NCI-H510A treated with DMSO at 0.1 percent for 48 hours (cell line): ENCODE data around the gene IL23A.
"Not testable (repeated sequence)": the region's sequence is repeated elsewhere in the genome, so short reads cannot be mapped to it uniquely, and the experiment has no call there.

ENCODE experiments used
- DNase-seq: peaks from one replicate; lab custom pipeline; 2025; lab: John Stamatoyannopoulos, UW

Gene IL23A

DNA sequence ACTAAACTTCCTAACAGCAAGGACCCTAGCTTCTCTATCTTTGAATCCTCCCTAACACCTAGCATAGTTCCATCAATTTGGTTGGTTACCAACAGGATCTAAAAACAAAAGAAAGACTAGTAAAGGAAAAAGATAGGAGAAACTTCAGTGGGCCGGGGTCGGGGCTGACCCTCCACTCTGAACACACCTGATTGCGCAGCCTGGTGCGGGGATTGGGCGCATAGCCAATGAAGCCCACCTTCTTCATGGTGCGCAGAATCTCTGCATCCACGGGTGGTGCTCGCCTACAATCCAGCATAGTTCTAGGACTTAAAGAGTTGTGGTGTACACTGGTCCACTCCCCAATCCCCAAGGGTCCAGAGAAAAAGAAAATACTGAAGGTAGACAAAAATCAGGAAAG is 12.6 kb upstream of the IL23A start:
- no peak for DNase-seq

GRCh38 chr12:56326533-56326932 is 12.2 kb upstream of the IL23A start:
- DNase-seq, result no peak

DNA sequence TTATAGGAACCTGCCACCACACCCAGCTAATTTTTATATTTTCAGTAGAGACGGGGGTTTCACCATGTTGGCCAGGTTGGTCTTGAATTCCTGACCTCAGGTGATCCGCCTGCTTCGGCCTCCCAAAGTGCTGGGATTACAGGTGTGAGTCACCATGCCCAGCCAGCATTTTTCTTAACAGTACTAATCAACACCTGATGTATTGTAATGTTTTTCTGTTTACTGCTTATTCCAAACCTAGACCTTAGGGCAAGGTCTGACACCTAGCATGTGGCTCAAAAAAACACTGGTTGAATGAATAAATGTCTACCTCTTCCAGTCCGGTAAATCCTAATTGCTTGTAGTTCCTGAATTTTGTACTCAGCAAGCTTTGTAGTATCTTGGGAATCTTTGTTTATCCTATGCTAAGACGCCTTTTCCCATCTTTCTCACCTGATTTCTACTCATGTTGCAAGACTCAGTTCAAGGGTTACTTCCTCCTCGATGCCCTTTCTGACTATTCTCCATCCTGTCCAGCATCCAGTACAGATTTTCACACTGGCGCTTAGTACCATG is 7.7 kb upstream of the IL23A start:
- no peak for DNase-seq

DNA sequence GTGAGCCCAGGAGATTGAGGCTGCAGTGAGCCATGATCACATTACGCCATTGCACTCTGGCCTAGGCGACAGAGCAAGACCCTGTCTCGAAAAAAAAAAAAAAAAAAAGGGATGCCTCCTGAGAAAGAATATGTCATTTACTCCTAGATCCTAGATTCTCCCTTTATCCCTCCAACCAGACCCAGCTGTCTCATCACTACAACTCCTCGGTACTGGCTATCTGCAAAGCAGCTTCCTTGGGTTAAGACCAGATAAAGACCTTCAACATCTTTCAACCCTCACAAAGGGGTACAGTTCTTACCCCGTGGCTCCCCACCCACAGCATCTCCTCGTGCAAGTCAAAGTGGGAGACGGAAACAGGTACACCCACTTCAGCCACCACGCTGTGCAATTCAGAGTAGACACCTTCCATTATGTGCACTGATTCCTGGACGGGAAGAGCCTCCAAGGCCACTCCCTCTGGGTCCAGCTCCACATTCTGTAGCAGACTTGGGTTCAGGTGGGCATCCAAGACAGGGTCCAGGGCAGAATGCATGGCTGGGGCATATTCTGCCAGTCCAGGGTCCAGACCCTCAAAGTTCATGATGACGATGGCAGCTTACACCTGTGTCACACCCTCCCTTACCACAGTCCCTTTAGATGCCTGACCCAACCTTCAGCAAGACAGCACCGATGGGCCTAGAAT is 6.0 kb upstream of the IL23A start:
- no peak for DNase-seq

- DNase-seq, result no peak
Measured at GRCh38 chr12:56333197-56333678, 5.4 kb upstream of the IL23A start.

GRCh38 chr12:56333679-56334489 is 4.8 kb upstream of the IL23A start, which contains the start of gene PAN2:
TSS of gene PAN2 (minus strand) at chr12:56334000. CDS start at chr12:56333094, 906 bp downstream.
- peak; percentile 98 for DNase-seq

DNA sequence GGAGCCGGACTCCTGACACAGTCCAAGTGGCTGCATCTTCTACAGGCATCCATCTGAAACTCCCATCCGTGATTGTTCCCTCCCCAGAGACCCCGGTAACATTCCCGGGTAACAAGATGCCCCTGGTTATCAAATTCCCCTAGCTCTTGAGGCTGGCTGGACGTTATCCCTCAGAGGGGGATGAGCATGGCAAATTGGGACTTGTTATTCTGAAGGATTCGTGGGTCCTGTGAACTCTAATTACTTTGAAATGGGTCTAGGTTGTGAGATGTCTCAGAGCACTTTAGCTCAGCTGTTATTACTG is 4.2 kb upstream of the IL23A start:
- DNase-seq, result no peak

DNA sequence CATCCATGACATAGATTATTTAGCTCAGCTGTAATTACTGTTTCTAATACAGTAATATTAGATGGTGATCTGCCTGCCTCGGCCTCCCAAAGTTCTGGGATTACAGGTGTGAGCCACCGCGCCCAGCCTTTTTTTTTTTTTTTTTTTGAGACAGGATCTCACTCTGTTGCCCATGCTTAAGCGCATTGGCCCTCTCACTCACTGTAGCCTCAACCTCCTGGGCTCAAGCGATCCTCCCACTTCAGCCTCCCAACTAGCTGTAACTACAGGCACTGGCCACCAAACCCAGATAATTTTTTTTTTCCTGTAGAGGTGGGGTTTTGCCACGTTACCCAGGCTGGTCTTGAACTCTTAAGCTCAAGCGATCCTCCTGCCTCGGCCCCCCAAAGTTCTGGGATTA is 3.2 kb upstream of the IL23A start:
- DNase-seq, result not testable (repeated sequence)

DNA sequence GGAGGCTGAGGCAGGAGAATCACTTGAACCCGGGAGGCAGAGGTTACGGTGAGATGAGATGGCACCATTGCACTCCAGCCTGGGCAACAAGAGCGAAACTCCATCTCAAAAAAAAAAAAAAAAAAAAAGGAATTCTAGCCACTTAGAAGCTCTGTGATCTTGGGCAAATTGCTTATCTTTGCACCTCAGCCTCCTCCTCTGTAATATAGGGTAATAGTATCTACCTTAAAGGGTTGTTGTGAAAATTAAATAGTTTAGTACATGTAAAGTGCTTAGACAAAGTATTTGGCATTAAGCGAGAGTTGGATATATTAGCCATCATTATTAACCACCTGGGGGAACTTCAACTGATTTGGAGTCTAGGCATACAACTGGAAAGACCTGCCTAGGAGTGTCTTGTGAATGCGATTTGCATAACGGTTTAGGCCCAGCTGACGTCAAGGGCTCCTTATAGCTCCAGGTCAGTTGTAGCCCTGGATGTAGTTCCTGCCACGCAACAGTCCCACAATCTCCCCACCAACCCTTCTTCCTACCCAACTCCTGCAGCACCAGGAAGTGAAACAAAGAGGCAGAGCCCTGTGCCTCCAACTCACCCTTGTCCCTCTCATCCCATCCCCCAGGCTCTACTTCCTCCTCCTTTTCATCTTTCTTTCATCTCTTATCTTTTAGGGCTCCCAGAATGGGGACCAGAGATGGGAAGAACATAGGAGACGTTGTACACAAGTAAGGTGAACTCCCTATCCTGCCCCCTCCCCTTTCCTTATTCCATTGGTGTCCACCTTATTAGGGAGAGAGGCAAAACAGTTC is 2.1 kb upstream of the IL23A start:
- DNase-seq, result no peak

DNA sequence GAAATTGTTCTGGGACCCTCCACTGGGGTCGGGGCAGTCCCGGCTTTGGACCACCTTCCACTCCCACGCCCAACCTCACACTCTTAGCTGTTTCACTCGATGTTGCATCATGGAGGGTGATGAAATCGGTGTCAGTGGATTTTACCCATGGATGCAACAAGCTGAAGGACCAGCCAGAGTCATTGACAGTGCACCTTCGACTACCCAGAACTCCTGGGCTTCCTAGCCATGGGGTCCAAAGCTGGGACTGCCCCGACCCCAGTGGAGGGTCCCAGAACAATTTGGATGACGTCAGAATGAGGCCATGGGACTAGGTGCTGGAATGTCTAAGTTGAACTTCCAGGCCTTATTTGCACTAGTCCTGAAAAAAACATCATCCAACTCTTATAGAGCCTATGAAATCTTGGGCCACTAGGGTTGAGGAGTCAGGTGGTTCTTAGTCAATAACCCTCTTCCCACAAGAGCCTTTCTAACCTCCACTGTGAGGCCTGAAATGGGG is 882 bp upstream of the IL23A start:
- no peak for DNase-seq

- DNase-seq, result no peak
Measured at GRCh38 chr12:56339158-56339422, 406 bp downstream of the IL23A start.

DNA sequence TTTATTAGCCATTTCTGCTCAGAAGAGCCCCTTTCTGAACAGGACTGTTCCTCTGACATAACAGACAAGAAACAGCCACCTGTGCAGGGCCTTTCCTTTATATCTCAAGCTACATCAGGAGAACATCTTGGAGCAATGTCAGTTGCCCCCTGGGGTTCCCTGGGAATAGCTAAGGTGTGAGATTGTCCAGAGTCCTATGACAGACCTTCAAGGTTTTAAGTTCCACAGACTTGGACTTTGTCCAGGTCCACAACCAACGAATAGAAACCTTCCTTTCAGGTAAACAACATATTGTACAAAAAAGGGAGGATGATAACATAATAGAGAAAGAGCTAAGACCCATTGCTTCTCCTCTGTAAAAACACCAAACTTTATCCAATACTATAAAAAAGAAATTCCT is 2.9 kb downstream of the IL23A start:
- DNase-seq, result no peak

- not testable (repeated sequence) for DNase-seq
Measured at GRCh38 chr12:56342290-56342689, 3.6 kb downstream of the IL23A start.

GRCh38 chr12:56346675-56347074 is 8.0 kb downstream of the IL23A start:
- DNase-seq, result no peak

DNA sequence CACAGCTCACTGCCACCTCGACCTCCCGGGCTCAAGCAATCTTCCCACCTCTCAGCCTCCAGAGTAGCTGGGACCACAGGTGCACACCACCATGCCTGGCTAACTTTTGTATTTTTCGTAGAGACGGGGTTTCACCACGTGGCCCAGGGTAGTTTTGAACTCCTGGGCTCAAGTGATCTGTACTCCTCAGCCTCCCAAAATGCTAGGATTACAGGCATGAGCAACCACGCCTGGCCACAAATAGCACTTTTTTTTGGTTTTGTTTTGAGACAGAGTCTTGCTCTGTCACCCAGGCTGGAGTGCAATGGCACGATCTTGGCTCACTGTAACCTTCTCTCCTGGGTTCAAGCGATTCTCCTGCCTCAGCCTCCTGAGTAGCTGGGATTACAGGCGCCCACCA is 8.6 kb downstream of the IL23A start:
- DNase-seq, result not testable (repeated sequence)

DNA sequence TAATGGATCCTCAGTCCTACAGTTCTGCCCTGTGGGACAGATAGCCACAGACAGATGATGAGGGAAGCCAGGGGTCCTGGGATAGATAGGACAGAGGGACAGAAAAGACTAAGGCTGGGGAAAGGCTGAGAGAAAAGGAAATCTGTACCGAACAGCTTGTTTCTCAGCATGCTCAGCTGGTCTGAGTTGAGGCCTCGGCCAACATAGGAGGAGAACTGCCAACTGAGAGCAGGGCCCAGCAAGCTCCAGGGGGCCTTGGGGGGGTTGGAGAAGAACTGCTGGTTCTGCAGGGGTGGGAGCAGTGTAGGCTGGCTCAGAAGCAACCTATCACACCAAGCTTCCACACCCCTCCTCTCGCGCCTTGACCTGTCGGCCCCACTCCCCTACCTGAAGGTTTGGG is 10.1 kb downstream of the IL23A start:
- DNase-seq, result no peak

DNA sequence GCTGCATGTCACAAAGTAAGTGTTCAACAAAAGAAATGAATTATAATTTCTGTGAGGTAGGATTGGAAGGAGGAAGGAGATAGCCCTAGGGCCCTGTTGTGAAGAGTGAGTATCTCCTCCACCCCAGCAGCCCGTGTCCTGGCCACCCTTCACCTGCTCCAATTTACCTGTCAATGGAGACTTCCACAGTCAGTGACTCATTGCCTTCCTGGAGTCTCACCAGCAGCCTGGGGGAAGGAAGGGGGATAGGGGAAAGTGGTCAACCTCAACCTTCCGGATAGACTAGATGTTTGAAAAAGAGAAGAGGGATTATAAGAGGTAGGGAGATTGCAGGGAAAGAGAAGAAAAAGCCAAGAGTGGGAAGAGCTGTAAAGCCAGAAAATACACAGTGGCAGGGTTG is 12.0 kb downstream of the IL23A start:
- no peak for DNase-seq

DNA sequence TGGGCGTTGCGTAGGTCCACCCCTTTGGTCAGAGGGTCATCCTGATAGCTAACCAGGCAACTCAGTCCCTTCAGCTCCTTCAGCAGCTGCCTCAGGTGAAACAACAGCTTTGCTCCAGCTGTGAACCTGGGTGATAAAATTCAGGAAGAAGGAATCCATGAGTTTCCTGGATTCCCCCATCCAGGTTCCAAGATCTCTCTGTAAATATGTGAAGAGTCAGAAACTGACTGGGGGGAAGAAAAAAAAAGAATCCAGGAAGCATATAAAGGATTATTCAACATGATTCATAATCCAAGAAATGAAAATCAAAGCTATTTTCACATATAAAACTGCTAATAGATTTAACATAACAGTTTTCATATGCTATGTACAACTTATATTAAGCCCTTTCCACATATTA is 12.6 kb downstream of the IL23A start:
- no peak for DNase-seq

DNA sequence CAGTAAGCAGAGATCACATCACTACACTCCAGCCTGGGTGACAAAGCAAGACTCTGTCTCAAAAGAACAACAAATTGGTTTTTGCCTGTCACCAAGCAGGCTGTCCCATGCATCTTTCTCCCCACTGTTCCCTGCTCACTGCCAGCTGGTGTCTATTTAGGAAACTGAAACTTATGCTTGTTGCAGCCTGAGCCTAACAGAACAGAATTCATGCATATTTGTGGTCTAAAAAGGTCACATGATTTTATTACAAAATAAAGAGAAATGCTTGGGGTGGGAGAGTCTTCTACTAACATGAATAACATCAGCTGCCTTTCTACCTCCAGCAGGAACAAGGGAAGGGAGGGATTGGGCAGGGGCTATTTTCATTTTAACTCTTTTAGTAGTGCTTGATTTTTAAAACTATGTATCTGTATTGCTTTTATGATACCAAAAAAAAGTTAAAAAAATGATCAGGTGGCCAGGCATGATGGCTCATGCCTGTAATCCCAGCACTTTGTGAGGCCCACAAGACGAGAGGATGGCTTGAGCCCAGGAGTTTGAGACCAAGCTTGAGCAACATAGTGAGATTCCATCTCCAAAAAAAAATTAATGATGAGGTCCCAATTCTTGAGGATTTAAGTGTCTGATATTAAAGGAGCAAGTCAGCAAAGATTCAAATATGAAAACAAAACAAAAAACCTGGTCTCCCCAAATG is 20.3 kb downstream of the IL23A start:
- no peak for DNase-seq

- DNase-seq, result peak; percentile 98
Measured at GRCh38 chr12:56359851-56360767, 21.4 kb downstream of the IL23A start, which contains the start of gene STAT2. TSS of gene STAT2 (minus strand) at chr12:56360107. CDS start at chr12:56356571, 3,536 bp downstream.
